Astrocyte (in vitro differentiated cells and primary cell): ENCODE data around the gene ANKH. TPM values are rescaled to one million over a fixed set of nuclear protein-coding genes. Genes with fewer than 3 reads are reported as not detected.

ENCODE experiments used
- DNase-seq: peaks from one replicate; pipeline ENCODE4 v3.0.0-alpha.2; 2010; ENCODE audit warnings: low read depth
- FAIRE-seq: peaks from 2 replicates; lab custom pipeline; 2011; peaks lifted over from hg19 to GRCh38; lab: Jason Lieb, UNC
- H2AFZ ChIP-seq: 2 replicates; pipeline ENCODE4 v1.6.0; 2012; ENCODE audit warnings: low read depth, low read length, inconsistent platforms
- H3K27ac ChIP-seq: 2 replicates; pipeline ENCODE4 v1.5.1; 2011; ENCODE audit warnings: low read depth, low read length, inconsistent platforms
- H3K27me3 ChIP-seq: 2 replicates; pipeline ENCODE4 v1.6.0; 2011; ENCODE audit warnings: low read length, inconsistent platforms; ENCODE audit not compliant: insufficient read depth
- H3K36me3 ChIP-seq: 2 replicates; pipeline ENCODE4 v1.5.1; 2011; ENCODE audit warnings: low read length, inconsistent platforms; ENCODE audit not compliant: insufficient read depth
- H3K4me1 ChIP-seq: 2 replicates; pipeline ENCODE4 v1.5.1; 2011; ENCODE audit warnings: low read length, inconsistent platforms; ENCODE audit not compliant: insufficient read depth
- H3K4me2 ChIP-seq: 2 replicates; pipeline ENCODE4 v1.6.0; 2012; ENCODE audit warnings: low read length, inconsistent platforms
- H3K4me3 ChIP-seq: 2 replicates; pipeline ENCODE4 v1.5.1; 2011; ENCODE audit warnings: low read depth, mild to moderate bottlenecking, low read length, inconsistent platforms; ENCODE audit not compliant: insufficient read depth
- H3K79me2 ChIP-seq: 2 replicates; pipeline ENCODE4 v1.6.0; 2012; ENCODE audit warnings: mild to moderate bottlenecking, low read length, inconsistent platforms; ENCODE audit not compliant: insufficient read depth
- H3K9ac ChIP-seq: 2 replicates; pipeline ENCODE4 v1.6.0; 2012; ENCODE audit warnings: mild to moderate bottlenecking, low read length, inconsistent platforms
- H3K9me3 ChIP-seq: 2 replicates; pipeline ENCODE4 v1.5.1; 2012; ENCODE audit warnings: low read depth, mild to moderate bottlenecking, low read length, inconsistent platforms; ENCODE audit not compliant: insufficient read depth
- H4K20me1 ChIP-seq: 2 replicates; pipeline ENCODE4 v1.6.0; 2012; ENCODE audit warnings: low read length, inconsistent platforms; ENCODE audit not compliant: insufficient read depth
- H3K27ac Mint-ChIP-seq: one replicate; pipeline ENCODE4 v1.8.0; 2021; ENCODE audit warnings: mild to moderate bottlenecking, mixed read lengths; ENCODE audit not compliant: unreplicated experiment
- H3K27me3 Mint-ChIP-seq: one replicate; pipeline ENCODE4 v1.8.0; 2021; ENCODE audit warnings: low read depth, mixed read lengths; ENCODE audit not compliant: unreplicated experiment
- H3K36me3 Mint-ChIP-seq: one replicate; pipeline ENCODE4 v1.8.0; 2021; ENCODE audit warnings: low read depth, mixed read lengths; ENCODE audit not compliant: unreplicated experiment
- H3K4me1 Mint-ChIP-seq: one replicate; pipeline ENCODE4 v1.8.0; 2021; ENCODE audit warnings: low read depth, mixed read lengths; ENCODE audit not compliant: unreplicated experiment
- H3K4me3 Mint-ChIP-seq: one replicate; pipeline ENCODE4 v1.8.0; 2021; ENCODE audit warnings: mild to moderate bottlenecking, moderate library complexity, mixed read lengths; ENCODE audit not compliant: unreplicated experiment
- H3K9me3 Mint-ChIP-seq: one replicate; pipeline ENCODE4 v1.8.0; 2021; ENCODE audit warnings: mild to moderate bottlenecking, mixed read lengths; ENCODE audit not compliant: unreplicated experiment
- CTCF ChIP-seq: IDR thresholded peaks from 2 replicates; pipeline ENCODE4 v1.5.1; 2011; ENCODE audit warnings: low read depth, mild to moderate bottlenecking, inconsistent platforms, low read length, moderate library complexity; ENCODE audit not compliant: insufficient read depth
- EZH2 ChIP-seq: IDR thresholded peaks from 2 replicates; pipeline ENCODE4 v1.6.1; 2012; ENCODE audit warnings: mild to moderate bottlenecking, low read length, inconsistent platforms; ENCODE audit not compliant: insufficient read depth
- total RNA-seq: library from RNA; stranded (reverse); gene quantifications from 2 replicates; pipeline ENCODE4 v1.2.1, GENCODE V29; 2021

The ANKH gene
- total RNA-seq, 1 donor from 2014 or later: 15.8 TPM

GRCh38 chr5:14869668-14870164 is 1.9 kb downstream of the ANKH start:
- peak overlapping the region; percentile 72 for H3K4me3 ChIP-seq
- H3K27ac Mint-ChIP-seq: no peak overlapping the region
- FAIRE-seq (no peak), DNase-seq (no peak)
- H3K36me3 Mint-ChIP-seq: no peaks in the 10 kb centered on the region
- H3K9ac ChIP-seq: no peak overlapping the region
- no peaks in the 10 kb centered on the region for H3K9me3 ChIP-seq
- H3K27me3 Mint-ChIP-seq: peaks cover 22% of the 10 kb centered on the region
- no peak overlapping the region for H2AFZ ChIP-seq
- H3K9me3 Mint-ChIP-seq: no peaks in the 10 kb centered on the region
- no peak overlapping the region for H3K27ac ChIP-seq
- H3K79me2 ChIP-seq: peaks cover 21% of the 10 kb centered on the region
- H3K27me3 ChIP-seq: no peaks in the 10 kb centered on the region
- H3K4me1 ChIP-seq: peaks cover 4% of the 10 kb centered on the region
- peak overlapping the region; percentile 94 for H3K4me2 ChIP-seq
- TF ChIP-seq EZH2: no peak
- TF ChIP-seq CTCF: no peak
- H3K36me3 ChIP-seq: no peaks in the 10 kb centered on the region
- peak overlapping the region; percentile 76 for H3K4me3 Mint-ChIP-seq
- H3K4me1 Mint-ChIP-seq: peaks cover 3% of the 10 kb centered on the region
- peaks cover 33% of the 10 kb centered on the region for H4K20me1 ChIP-seq

GRCh38 chr5:14869233-14869632 is 2.3 kb downstream of the ANKH start:
- Mint-ChIP-seq H3K36me3 (no peaks in the 10 kb centered on the region), H3K27me3 (peaks cover 22% of the 10 kb centered on the region), H3K4me3 (no peak overlapping the region), H3K27ac (no peak overlapping the region), H3K4me1 (peaks cover 3% of the 10 kb centered on the region), H3K9me3 (no peaks in the 10 kb centered on the region)
- Histone ChIP-seq H3K4me3 (no peak overlapping the region), H3K4me1 (peaks cover 4% of the 10 kb centered on the region), H3K27ac (no peak overlapping the region), H3K79me2 (peaks cover 21% of the 10 kb centered on the region), H3K9me3 (no peaks in the 10 kb centered on the region), H2AFZ (no peak overlapping the region), H3K36me3 (no peaks in the 10 kb centered on the region), H4K20me1 (peaks cover 33% of the 10 kb centered on the region), H3K4me2 (peak overlapping the region; percentile 94), H3K27me3 (no peaks in the 10 kb centered on the region), H3K9ac (no peak overlapping the region)
- FAIRE-seq (no peak), DNase-seq (no peak)
- TF ChIP-seq EZH2 (no peak), CTCF (no peak)

- Mint-ChIP-seq H3K27ac (no peak overlapping the region), H3K36me3 (no peaks in the 10 kb centered on the region), H3K9me3 (no peaks in the 10 kb centered on the region), H3K4me1 (peaks cover 3% of the 10 kb centered on the region), H3K4me3 (no peak overlapping the region), H3K27me3 (peaks cover 22% of the 10 kb centered on the region)
- Histone ChIP-seq H3K9me3 (no peaks in the 10 kb centered on the region), H4K20me1 (peaks cover 33% of the 10 kb centered on the region), H3K4me1 (peaks cover 4% of the 10 kb centered on the region), H3K9ac (no peak overlapping the region), H3K4me2 (no peak overlapping the region), H3K36me3 (no peaks in the 10 kb centered on the region), H3K27ac (no peak overlapping the region), H3K27me3 (no peaks in the 10 kb centered on the region), H3K4me3 (no peak overlapping the region), H3K79me2 (peaks cover 22% of the 10 kb centered on the region), H2AFZ (no peak overlapping the region)
- TF ChIP-seq EZH2: no peak
- TF ChIP-seq CTCF: no peak
- FAIRE-seq (no peak), DNase-seq (no peak)
Observed at GRCh38 chr5:14868771-14869170, 2.8 kb downstream of the ANKH start.
